K562 (cell line): ENCODE results near the gene DDIT3. TPM values are rescaled to one million over a fixed set of nuclear protein-coding genes. Genes with fewer than 3 reads are reported as not detected.

Experiments
- BCOR ChIP-seq: fragments of 450-650 bp; IDR thresholded peaks from 2 replicates; pipeline ENCODE4 v1.6.1; 2016
- CEBPB ChIP-seq: fragments of 450-650 bp; IDR thresholded peaks from 2 replicates; pipeline ENCODE4 v1.6.1; 2016; ENCODE audit warnings: missing genetic modification characterization, missing compliant biosample characterization
- CHCHD3 ChIP-seq: fragments of 250-450 bp; sonication (Bioruptor Pico); IDR thresholded peaks from 2 replicates; pipeline ENCODE4 v2.1.2; 2022; ENCODE audit warnings: mild to moderate bottlenecking
- DLX4 ChIP-seq: fragments of 250-450 bp; sonication (Bioruptor Pico); IDR thresholded peaks from 2 replicates; pipeline ENCODE4 v1.6.1; 2021; ENCODE audit warnings: mild to moderate bottlenecking
- DPF2 ChIP-seq: fragments of 450-650 bp; IDR thresholded peaks from 2 replicates; pipeline ENCODE4 v1.6.1; 2016
- FOXK2 ChIP-seq, 2 experiments: fragments of 450-650 bp; IDR thresholded peaks in 1 of 2; conservative IDR thresholded peaks in 1 of 2; 2 replicates each; pipeline ENCODE4 v1.6.1; 2016; ENCODE audit warnings: low read depth in 2 of 2, mild to moderate bottlenecking in 1 of 2
- KDM4B ChIP-seq, 2 experiments: fragments of 450-650 bp in 1 of 2; sonication (generic) in 1 of 2; IDR thresholded peaks; 2 replicates each; pipeline ENCODE4 v1.6.1; 2016 to 2017; ENCODE audit warnings: borderline replicate concordance in 2 of 2, antibody characterized with exemption in 1 of 2, low read depth in 1 of 2, mild to moderate bottlenecking in 1 of 2
- MAFF ChIP-seq: IDR thresholded peaks from 2 replicates; pipeline ENCODE4 v1.6.1; 2012; ENCODE audit warnings: low read length, improper control_type of control experiment
- NELFE ChIP-seq: IDR thresholded peaks from 2 replicates; pipeline ENCODE4 v1.6.1; 2011; ENCODE audit warnings: mild to moderate bottlenecking; ENCODE audit not compliant: insufficient read depth, insufficient read length
- NFIX ChIP-seq: fragments of 250-450 bp; sonication (Bioruptor Pico); IDR thresholded peaks from 2 replicates; pipeline ENCODE4 v1.4.0; 2020; ENCODE audit warnings: low read depth, mild to moderate bottlenecking, moderate library complexity
- NR2C1 ChIP-seq, 2 experiments: fragments of 450-650 bp; IDR thresholded peaks; 2 replicates each; pipeline ENCODE4 v1.6.1; 2017; ENCODE audit warnings: mild to moderate bottlenecking in 2 of 2, antibody characterized with exemption in 1 of 2, inconsistent platforms in 1 of 2, missing compliant biosample characterization in 1 of 2, missing genetic modification characterization in 1 of 2
- OTX1 ChIP-seq: fragments of 450-650 bp; formaldehyde crosslinking; IDR thresholded peaks from 2 replicates; pipeline ENCODE4 v1.4.0; 2022; ENCODE audit warnings: mild to moderate bottlenecking
- PKNOX1 ChIP-seq: fragments of 450-650 bp; IDR thresholded peaks from 2 replicates; pipeline ENCODE4 v1.6.1; 2016
- PRDM10 ChIP-seq: fragments of 450-650 bp; IDR thresholded peaks from 2 replicates; pipeline ENCODE4 v1.6.1; 2018; ENCODE audit not compliant: partially characterized antibody
- PYGO2 ChIP-seq: fragments of 450-650 bp; IDR thresholded peaks from 2 replicates; pipeline ENCODE4 v1.6.1; 2016; ENCODE audit warnings: mild to moderate bottlenecking, missing genetic modification characterization, moderate library complexity, missing compliant biosample characterization
- SNIP1 ChIP-seq: fragments of 450-650 bp; IDR thresholded peaks from 2 replicates; pipeline ENCODE4 v1.7.1; 2017; ENCODE audit warnings: low read depth, mild to moderate bottlenecking
- VEZF1 ChIP-seq: fragments of 200-800 bp; sonication (Bioruptor generic); IDR thresholded peaks from 2 replicates; pipeline ENCODE4 v1.6.1; 2017; ENCODE audit warnings: missing genetic modification characterization, missing compliant biosample characterization
- ZBTB7A ChIP-seq: IDR thresholded peaks from 2 replicates; pipeline ENCODE4 v1.6.1; 2011; ENCODE audit warnings: low read depth, mild to moderate bottlenecking, low read length, moderate library complexity, borderline replicate concordance; ENCODE audit not compliant: control insufficient read depth
- ZBTB9 ChIP-seq: fragments of 450-650 bp; formaldehyde crosslinking; IDR thresholded peaks from 2 replicates; pipeline ENCODE4 v1.4.0; 2020; ENCODE audit warnings: mild to moderate bottlenecking, moderate library complexity
- polyA plus RNA-seq, 8 experiments: library from polyadenylated mRNA; depleted of rRNA in 4 of 8; stranded (reverse) in 5 of 8; unstranded in 3 of 8; fragments of >200 nt; fragmentation: Nextera tagmentation in 2 of 8; fragmentation: Illumina TruSeq in 1 of 8; extraction: Ambion mirVana in 2 of 8; extraction: Trizol in 1 of 8; gene quantifications; 2 replicates each; pipeline versions ENCODE4 v1.2.1 to v1.2.3, GENCODE V29; 2011 to 2014; ENCODE audit warnings: inconsistent platforms in 1 of 8, missing spikeins in 1 of 8
- total RNA-seq, 7 experiments: library from RNA; depleted of rRNA in 6 of 7; stranded (reverse); fragments of >200 nt in 6 of 7; fragmentation: Illumina TruSeq in 2 of 7; extraction: Trizol in 2 of 7; gene quantifications; 2 replicates each; pipeline versions ENCODE4 v1.2.1 to v1.2.3, GENCODE V29; 2011 to 2021; ENCODE audit warnings: low replicate concordance in 1 of 7

Gene DDIT3
- total and polyA plus RNA-seq, 9 of the 15 experiments (the other 6 are each of a cell fraction or from before 2014, with no cell fraction given): 59.1 to 272 (median 89.9) TPM

GRCh38 chr12:57522887-57523705, 2.8 kb upstream of the DDIT3 start (continued):
- TF ChIP-seq SNIP1 (no peak), NR2C1 (IDR thresholded peaks at IDR 0.05) (no peak), NR2C1 (tag; IDR thresholded peaks at IDR 0.05) (0 out of 2 replicates have a peak, but pooled peaks have one; percentile 13), DPF2 (0 out of 2 replicates have a peak, but pooled peaks have one; percentile 30), ZBTB7A (peak; percentile 63; the same call in 1 of the 2 replicates), PKNOX1 (peak; percentile 38; the same call in 1 of the 2 replicates), NFIX (CRISPR knock-in tag) (no peak), PRDM10 (peak; percentile 48), FOXK2 (conservative IDR thresholded peaks at IDR 0.05 in 1 of 2, IDR thresholded peaks at IDR 0.05 in 1 of 2; ENCODE audit: low read depth in 2 of 2) (0 out of 4 replicates have a peak, but pooled peaks of 1 of the 2 experiments have one; percentile 16), CHCHD3 (CRISPR knock-in tag) (no peak), VEZF1 (peak; percentile 83), MAFF (no peak), NELFE (no peak), DLX4 (no peak), PYGO2 (tag) (no peak), CEBPB (tag) (peak; percentile 47), KDM4B (IDR thresholded peaks at IDR 0.05; ENCODE audit: borderline replicate concordance in 2 of 2, low read depth in 1 of 2) (peak in 1 of 2 experiments; percentile 24; a peak in 1 of 4 replicates), BCOR (no peak), ZBTB9 (CRISPR knock-in tag) (no peak), OTX1 (CRISPR knock-in tag) (peak; percentile 61; the same call in 1 of the 2 replicates)
